GM21717 (cell line): ENCODE measurements around the gene NOD1.
"Not testable (repeated sequence)": the region's sequence is repeated elsewhere in the genome, so short reads cannot be mapped to it uniquely, and the experiment has no call there.

Experiments
- ATAC-seq: cut with Tn5 transposase; IDR thresholded peaks from one replicate; pipeline ENCODE4 v1.9.1; 2021; ENCODE audit warnings: mild to moderate bottlenecking, moderate library complexity; ENCODE audit not compliant: unreplicated experiment

Gene NOD1

GRCh38 chr7:30478349-30479201 is at the start of gene NOD1:
NOD1 (minus strand) TSS chr7:30478784; CDS start chr7:30456921, 21,863 bp downstream.
- peak; percentile 92 for ATAC-seq

GRCh38 chr7:30527297-30527696 is 48.7 kb upstream of the NOD1 start:
- ATAC-seq: not testable (repeated sequence)

GRCh38 chr7:30526163-30526562 is 47.6 kb upstream of the NOD1 start:
- no peak for ATAC-seq

- no peak for ATAC-seq
Measured at GRCh38 chr7:30525429-30525828, 46.8 kb upstream of the NOD1 start.

- no peak for ATAC-seq
Measured at GRCh38 chr7:30524545-30524944, 46.0 kb upstream of the NOD1 start.

- no peak for ATAC-seq
Measured at GRCh38 chr7:30523466-30523865, 44.9 kb upstream of the NOD1 start.

GRCh38 chr7:30522159-30522558 is 43.6 kb upstream of the NOD1 start:
- no peak for ATAC-seq

- ATAC-seq: no peak
Measured at GRCh38 chr7:30521532-30521931, 42.9 kb upstream of the NOD1 start.

GRCh38 chr7:30519122-30519521 is 40.5 kb upstream of the NOD1 start:
- ATAC-seq: no peak

GRCh38 chr7:30515761-30516160 is 37.2 kb upstream of the NOD1 start:
- ATAC-seq: no peak

GRCh38 chr7:30514776-30515175 is 36.2 kb upstream of the NOD1 start:
- no peak for ATAC-seq

- ATAC-seq: no peak
Measured at GRCh38 chr7:30514177-30514576, 35.6 kb upstream of the NOD1 start.

GRCh38 chr7:30513762-30514161 is 35.2 kb upstream of the NOD1 start:
- ATAC-seq: no peak

GRCh38 chr7:30511973-30512662 is 33.5 kb upstream of the NOD1 start:
- ATAC-seq: no peak

- ATAC-seq: no peak
Measured at GRCh38 chr7:30511494-30511893, 32.9 kb upstream of the NOD1 start.

- no peak for ATAC-seq
Measured at GRCh38 chr7:30510124-30511075, 31.8 kb upstream of the NOD1 start.

- not testable (repeated sequence) for ATAC-seq
Measured at GRCh38 chr7:30509171-30509857, 30.7 kb upstream of the NOD1 start.

- not testable (repeated sequence) for ATAC-seq
Measured at GRCh38 chr7:30507346-30507900, 28.8 kb upstream of the NOD1 start.

- ATAC-seq: peak; percentile 17
Measured at GRCh38 chr7:30505174-30505697, 26.7 kb upstream of the NOD1 start.
